GM23248 (cell line): Measurements from ENCODE around the gene RAB3IL1.

Source experiments
- EZH2 ChIP-seq: fragments of 200-600 bp; sonication (generic); IDR thresholded peaks from 2 replicates; pipeline ENCODE4 v1.6.1; 2018; ENCODE audit warnings: antibody characterized with exemption, mild to moderate bottlenecking; ENCODE audit not compliant: insufficient read depth, poor library complexity, severe bottlenecking
- EZH2phosphoT487 ChIP-seq: fragments of 200-600 bp; sonication (generic); IDR thresholded peaks from 2 replicates; pipeline ENCODE4 v1.6.1; 2018; ENCODE audit warnings: antibody characterized with exemption, moderate library complexity, mild to moderate bottlenecking, low read depth; ENCODE audit not compliant: insufficient read depth

DNA sequence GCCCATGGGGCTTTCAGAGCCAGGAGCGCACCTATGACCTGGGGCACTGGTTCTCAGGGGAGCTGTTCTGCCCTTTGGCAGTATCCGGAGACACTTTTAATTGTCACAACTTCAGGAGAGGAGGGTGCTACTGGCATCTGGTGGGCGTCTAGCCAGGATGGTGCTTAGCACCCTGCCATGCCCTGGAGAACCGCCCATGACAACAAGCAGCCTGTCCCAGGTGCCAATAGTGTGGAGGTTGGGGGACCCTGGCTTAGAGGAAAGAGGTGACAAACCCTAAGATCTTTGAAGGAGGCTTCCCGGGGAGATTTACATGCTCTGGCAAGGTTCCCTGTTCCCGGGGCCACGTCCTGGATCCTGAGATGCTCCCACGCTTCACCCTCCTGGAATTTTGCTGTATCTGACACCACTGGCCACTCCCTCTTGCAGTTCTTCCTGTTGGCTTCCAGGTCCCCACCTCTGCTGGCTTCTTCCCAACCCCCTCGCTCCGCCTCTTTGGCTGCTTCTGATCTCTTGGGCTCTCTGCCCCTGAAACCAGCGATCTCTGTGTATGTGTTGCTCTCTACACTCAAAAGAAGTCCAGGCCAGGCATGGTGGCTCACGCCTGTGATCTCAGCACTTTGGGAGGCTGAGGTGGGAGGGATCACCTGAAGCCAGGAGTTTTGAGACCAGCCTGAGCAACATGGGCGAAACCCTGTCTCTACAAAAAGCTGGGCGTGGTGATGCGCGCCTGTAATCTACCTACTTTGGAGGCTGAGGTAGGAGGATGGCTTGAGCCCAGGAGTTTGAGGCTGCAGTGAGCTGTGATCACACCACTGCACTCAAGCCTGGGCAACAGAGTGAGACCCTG is 57.1 kb downstream of the RAB3IL1 start:
- TF ChIP-seq EZH2phosphoT487: no peak
- no peak for TF ChIP-seq EZH2
